Activated CD8-positive, alpha-beta memory T cell treated with anti-CD3 and anti-CD28 coated beads for 24 hours (primary cell): ENCODE data around the gene PRKAG2.

Source experiments
- DNase-seq: peaks from one replicate; pipeline ENCODE4 v3.0.0-alpha.2; 2020

Gene PRKAG2

DNA sequence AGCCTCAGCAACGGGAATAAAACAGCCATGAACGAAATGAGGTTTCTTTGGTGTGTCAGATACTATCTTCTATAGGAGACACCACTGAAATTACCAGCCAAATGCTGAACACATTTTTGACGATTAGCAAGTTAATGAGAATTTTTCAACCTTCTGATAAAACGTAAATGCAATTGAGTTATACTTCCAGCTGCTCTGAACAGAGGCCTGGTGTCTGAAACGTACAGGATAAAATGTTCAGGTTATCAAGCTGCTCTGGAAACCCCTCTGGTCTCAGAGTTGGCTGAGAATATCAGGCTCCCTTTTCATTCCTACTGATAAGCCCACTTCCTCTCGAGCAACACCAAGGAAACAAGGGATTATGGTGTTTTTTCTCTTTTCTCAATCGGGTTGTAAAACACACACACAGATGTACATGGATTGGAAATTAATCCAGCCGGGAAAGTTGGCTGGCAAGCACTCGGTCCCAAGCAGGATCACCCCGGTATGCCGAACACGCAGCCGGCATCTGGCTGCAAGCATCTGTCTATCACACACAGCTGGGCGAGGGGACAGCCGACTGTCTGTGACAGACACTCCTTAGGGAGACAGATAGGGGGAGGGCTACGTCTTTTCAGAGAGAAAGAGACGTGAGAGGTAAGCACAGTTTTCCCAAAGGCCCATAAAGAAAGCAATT, 171.8 kb downstream of the PRKAG2 start:
- DNase-seq, result no peak

GRCh38 chr7:151704299-151704959, 172.5 kb downstream of the PRKAG2 start:
- DNase-seq, result no peak

DNA sequence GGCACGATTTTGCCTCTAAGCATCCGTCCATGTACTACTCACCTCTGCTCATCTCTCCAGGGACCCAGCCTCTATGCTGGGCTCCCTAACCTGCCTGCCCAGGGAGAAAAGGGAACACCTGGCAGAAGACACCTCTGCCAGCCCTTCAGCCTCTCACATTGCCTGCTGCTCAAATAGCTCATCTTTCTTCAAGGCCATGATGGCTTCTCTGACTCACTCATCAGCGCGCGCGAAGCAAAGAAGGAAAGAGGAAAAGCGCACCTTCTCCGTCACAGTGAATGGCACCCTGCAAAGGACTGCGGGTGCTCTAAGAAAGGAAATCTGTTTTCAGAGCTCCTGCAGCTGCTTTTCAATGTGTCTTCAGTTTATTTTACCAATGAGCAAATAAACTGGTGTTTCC, 174.0 kb downstream of the PRKAG2 start:
- DNase-seq, result no peak

- no peak for DNase-seq
Measured at GRCh38 chr7:151700586-151701165, 176.2 kb downstream of the PRKAG2 start.

- no peak for DNase-seq
Measured at GRCh38 chr7:151699928-151700319, 177.0 kb downstream of the PRKAG2 start.

DNA sequence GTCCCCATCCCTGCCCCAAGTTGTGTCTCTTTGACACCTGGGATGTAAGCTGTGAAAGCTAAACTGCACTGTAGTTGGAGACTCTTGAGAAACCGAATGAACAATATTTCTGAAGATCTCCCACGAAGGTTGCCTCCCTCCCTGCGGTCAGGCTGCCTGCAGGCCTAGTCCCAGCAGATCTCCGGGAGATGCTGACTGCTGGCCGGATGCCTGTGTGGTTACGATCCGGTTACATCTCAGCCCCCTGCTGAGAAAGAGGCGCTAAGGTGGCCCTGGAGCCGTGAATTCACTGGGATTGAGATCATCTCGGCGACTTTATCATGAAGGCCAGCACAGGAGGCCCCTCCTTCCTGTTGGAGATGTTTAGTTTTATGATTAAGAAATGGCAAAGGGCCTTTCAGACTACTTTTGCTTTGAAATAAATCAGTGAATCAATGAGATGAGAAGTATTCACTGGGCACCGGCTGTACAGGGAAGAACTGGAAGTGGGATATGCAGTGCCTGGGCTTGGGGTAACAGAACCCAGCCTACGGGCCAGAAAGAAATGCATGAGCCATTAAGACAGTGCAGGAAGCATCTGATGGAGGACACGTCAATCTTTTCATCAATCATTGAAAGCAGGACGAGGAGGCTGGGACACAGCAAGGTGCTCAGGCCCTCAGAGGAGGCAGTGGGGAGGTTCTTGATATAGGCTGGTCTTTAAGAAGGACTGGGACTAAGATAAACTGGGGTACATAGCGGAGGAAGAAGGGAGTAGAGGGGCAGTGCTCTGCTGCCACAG, 177.6 kb downstream of the PRKAG2 start:
- no peak for DNase-seq

GRCh38 chr7:151697942-151698341, 179.0 kb downstream of the PRKAG2 start:
- DNase-seq, result no peak

DNA sequence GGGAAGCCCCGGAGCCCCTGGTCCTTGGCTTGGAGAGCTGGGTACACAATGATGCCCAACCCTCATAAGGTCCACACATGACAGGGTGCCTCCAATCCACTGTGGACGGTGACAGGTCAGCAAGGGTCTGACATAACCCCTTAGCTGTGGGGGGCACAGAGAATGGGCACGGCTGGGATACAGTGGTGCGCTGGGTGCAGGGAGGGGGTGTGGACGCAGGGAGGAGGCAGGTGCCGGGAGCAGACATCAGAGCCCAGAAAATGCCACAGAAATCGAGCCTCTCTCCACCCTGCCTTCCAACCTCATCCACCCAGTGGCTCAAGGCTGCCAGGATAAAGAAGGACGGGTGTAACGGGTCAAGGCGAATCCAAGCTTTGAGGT, 179.4 kb downstream of the PRKAG2 start:
- no peak for DNase-seq

DNA sequence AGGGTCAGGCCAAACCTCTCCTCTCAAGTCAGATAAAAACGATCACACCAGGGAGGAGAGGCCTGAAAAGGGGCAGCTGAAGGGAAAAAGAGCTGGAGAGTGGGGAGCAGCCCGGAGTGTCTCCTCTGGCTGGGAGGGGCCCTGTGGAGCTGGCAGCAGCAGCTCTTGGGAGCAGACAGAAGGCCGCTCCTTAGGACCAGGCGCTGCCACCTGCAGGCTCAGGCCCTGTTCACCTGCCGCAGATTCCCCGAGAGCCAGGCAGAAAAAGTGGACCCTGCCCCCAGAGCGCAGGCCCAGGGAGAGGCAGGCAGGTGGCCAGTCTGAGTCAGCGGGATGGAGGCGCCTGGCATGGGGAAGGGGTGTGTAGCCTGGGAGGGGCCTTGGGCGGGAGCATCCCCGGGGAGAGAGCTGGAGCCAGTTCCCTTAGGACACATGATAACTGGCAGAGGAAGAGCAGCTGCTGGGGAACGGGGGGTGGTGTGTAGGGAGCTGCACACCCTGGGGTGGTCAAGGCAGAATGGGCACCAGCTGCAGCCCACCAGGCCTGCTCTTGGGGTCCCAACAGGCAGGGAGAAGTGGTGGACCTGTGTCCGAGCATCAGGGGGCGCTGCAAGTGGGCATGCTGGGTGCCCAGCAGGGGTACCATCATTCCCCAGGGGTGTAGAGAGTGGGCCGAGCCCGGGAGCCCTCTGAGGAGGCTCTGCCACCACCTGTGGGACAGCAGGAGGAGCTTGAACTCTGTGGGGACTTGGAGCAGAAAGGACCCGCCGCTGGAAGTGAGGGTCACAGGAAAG, 180.0 kb downstream of the PRKAG2 start:
- no peak for DNase-seq

- DNase-seq, result no peak
Measured at GRCh38 chr7:151695951-151696541, 180.9 kb downstream of the PRKAG2 start.

- no peak for DNase-seq
Measured at GRCh38 chr7:151694828-151695580, 181.9 kb downstream of the PRKAG2 start.

DNA sequence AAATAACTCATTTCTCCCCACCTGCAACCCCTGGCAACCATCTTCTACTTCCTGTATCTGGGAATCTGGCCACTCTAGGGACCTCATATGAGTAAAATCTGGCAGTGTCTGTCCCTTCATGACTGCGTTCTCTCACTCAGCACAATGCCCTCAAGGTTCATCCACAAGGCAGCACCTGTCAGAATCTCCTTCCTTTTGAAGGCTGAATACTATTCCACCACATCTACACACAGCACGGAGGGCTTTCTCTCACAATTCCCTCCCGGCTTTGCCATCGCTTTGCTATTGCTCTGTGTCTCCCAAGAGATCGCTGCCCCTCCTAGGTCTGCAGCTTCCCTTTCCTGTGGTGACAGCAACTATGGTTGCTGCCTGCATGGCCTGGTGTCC, 182.5 kb downstream of the PRKAG2 start:
- no peak for DNase-seq

DNA sequence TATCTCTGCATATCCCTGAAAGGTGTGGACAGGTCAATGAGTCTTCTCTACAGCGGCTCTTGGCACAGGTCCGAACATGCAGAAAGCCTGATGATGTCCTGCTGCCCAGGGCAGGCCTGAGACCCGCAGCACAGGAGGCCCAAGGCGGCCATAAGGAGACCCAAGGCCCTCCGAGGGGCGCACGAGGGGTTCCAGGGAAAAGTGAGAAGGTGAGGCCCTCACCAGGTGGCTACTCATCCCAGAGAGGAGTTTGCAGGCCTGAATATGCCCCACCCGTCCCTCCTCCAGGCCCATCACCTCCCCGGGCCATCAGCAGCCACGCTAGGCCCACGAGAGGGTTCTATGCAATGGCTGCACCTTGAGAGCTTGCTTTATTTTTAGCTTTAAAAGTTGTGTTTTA, 183.8 kb downstream of the PRKAG2 start:
- no peak for DNase-seq

GRCh38 chr7:151692721-151693120, 184.2 kb downstream of the PRKAG2 start:
- DNase-seq, result no peak

DNA sequence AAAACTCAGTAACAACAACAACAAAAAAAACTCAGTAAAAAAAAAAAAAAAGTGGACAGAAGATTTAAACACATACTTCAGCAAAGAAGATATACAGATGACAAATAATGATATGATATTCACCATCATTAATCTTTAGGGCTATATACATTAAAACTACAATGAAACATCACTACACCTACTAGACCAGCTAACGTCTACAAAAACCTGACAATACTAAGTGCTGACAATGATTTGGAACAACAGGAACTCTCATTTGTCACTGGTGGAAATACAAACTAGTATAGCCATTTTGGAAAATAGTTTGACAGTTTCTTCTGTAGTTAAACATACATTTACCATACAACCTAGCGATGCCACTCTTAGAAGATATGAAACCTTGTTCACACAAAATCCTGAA, 185.5 kb downstream of the PRKAG2 start:
- DNase-seq, result no peak

DNA sequence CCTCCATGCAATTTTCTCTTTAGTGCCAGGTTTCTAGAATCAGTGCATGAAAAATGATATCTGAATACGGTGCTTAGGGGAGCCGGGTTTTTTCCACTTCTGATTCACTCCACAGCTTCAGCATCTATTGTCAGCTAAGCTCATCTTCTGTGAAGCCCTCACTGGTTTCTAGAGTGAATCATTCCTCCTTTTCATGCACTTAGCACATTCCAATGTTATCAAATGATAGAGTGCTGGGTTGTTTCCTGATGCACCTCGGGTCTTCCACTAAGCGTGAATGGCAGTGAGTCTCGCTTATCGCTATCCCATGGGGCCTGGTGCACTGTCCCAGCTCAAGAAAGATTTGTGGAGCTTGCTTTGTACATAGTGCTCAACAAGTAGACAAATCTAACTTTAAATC, 186.3 kb downstream of the PRKAG2 start:
- no peak for DNase-seq

DNA sequence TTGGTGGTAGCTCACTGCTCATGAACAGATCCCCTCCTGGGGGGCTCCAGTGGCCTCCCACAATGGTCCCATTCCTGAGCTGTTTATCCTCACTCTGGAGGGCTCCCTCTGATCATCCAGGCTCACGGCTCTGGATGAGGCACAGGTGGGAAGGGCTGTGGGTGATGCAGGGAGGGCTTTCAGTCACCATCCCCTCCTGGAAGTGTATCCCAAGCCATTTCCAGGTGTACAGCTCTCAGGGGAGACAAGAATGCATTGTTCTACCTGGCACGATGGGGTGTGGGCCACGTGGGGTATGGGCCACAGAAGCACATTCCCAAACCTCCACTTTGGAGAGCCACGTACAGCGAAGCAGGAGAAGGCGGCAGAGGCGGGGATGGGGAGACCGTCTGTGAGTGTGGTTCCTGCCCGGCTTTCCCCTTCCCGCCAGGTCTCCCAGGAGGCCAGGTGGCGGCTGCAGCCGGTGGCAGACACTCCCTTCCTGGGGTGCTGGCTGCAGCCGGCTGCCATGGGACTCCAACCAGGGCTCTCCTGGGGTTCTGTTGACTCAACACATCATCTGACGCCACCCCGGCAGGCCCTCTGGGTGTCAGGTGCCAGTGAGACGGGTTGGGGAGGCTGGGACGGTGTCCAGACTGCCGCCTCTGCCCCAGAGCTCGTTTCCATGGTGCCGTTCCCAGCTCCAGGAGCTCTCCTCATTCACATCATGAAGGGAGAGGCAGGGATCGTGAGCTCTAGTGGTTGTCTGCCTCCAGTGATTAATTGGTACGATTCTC, 187.5 kb downstream of the PRKAG2 start:
- no peak for DNase-seq

DNA sequence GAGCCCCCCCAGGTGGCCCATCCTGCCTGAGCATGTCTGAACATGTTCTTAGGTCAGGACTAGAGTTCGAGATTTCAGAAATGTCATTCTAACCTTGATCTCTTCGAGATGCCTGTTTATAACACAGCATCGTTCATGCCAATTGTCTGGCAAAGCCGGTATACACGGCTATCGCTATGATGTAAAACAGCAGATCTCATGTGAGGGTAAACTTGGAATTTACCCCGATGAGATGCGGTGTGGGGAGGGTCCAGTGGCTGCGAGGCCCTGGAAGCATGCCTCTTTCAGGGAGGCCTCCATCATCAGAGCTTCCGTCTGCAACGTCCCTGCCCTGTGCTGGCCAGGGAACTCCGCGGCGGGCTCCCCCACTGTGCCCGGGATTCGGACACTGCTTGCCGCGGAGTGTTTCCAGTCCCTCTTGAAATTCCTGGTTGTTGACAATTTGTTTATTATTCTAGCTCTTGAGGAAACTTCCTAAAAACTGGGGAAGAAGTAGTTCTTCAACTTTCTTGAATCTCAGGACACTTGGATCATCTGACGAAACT, 188.6 kb downstream of the PRKAG2 start:
- DNase-seq, result no peak

- DNase-seq, result no peak
Measured at GRCh38 chr7:151687523-151688235, 189.2 kb downstream of the PRKAG2 start.

- no peak for DNase-seq
Measured at GRCh38 chr7:151686826-151687225, 190.1 kb downstream of the PRKAG2 start.
